ENCODE data around the gene DIPK1A. TPM values are rescaled to one million over a fixed set of nuclear protein-coding genes. Genes with fewer than 3 reads are reported as not detected.

Gene DIPK1A
- polyA plus RNA-seq, 3 donors from 2014 or later, result 10.9 to 32.4 (median 27.0) TPM

- H3K4me1 Mint-ChIP-seq, result peaks cover 10 to 14% of the 10 kb centered on the region in 2 donors
- DNase-seq, result no peak
- peaks cover 0 to 4% (median 2%) of the 10 kb centered on the region in 3 donors for H3K27me3 Mint-ChIP-seq (ENCODE audit: low read depth in 3 of 3)
- no peaks in the 10 kb centered on the region for H3K36me3 Mint-ChIP-seq
- no peak overlapping the region for H3K4me3 Mint-ChIP-seq
- no peaks in the 10 kb centered on the region for H3K9me3 Mint-ChIP-seq
- peak overlapping the region in 1 of 6 donors; percentile 12 for H3K27ac Mint-ChIP-seq
Observed at GRCh38 chr1:92970990-92971689, 9.9 kb upstream of the DIPK1A start.

- Mint-ChIP-seq H3K4me3 (no peak overlapping the region), H3K9me3 (no peaks in the 10 kb centered on the region), H3K4me1 (peaks cover 6 to 9% of the 10 kb centered on the region in 2 donors), H3K27me3 (ENCODE audit: low read depth in 3 of 3) (peaks cover 0 to 4% (median 0%) of the 10 kb centered on the region in 3 donors), H3K36me3 (no peaks in the 10 kb centered on the region), H3K27ac (peak overlapping the region in 1 of 6 donors; percentile 58)
- DNase-seq, result no peak
Observed at GRCh38 chr1:92969517-92969916, 8.3 kb upstream of the DIPK1A start.

GRCh38 chr1:92968138-92969032 lies 7.1 kb upstream of the DIPK1A start:
- DNase-seq, result peak in 1 of 3 donors; percentile 39

GRCh38 chr1:92964998-92965397 lies 3.7 kb upstream of the DIPK1A start:
- H3K9me3 Mint-ChIP-seq, result no peaks in the 10 kb centered on the region
- H3K27ac Mint-ChIP-seq, result no peak overlapping the region
- peaks cover 5 to 14% (median 13%) of the 10 kb centered on the region in 3 donors for H3K27me3 Mint-ChIP-seq (ENCODE audit: low read depth in 3 of 3)

More at GRCh38 chr1:92968138-92969032, 7.1 kb upstream of the DIPK1A start:
- Mint-ChIP-seq H3K27ac (peak overlapping the region in 2 of 6 donors; percentile 4 to 12), H3K4me3 (no peak overlapping the region), H3K36me3 (no peaks in the 10 kb centered on the region), H3K27me3 (ENCODE audit: low read depth in 3 of 3) (peaks cover 0 to 4% (median 0%) of the 10 kb centered on the region in 3 donors), H3K4me1 (peaks cover 6 to 9% of the 10 kb centered on the region in 2 donors), H3K9me3 (no peaks in the 10 kb centered on the region)

GRCh38 chr1:92964316-92964715 lies 3.1 kb upstream of the DIPK1A start:
- H3K4me1 Mint-ChIP-seq, result peaks cover 15 to 18% of the 10 kb centered on the region in 2 donors
- no peak overlapping the region for H3K4me3 Mint-ChIP-seq
- no peak for DNase-seq
- peaks cover 5 to 19% (median 14%) of the 10 kb centered on the region in 3 donors for H3K27me3 Mint-ChIP-seq (ENCODE audit: low read depth in 3 of 3)
- H3K9me3 Mint-ChIP-seq, result no peaks in the 10 kb centered on the region
- no peak overlapping the region for H3K27ac Mint-ChIP-seq
- H3K36me3 Mint-ChIP-seq, result no peaks in the 10 kb centered on the region

More at GRCh38 chr1:92964998-92965397, 3.7 kb upstream of the DIPK1A start:
- H3K4me1 Mint-ChIP-seq, result peaks cover 13 to 15% of the 10 kb centered on the region in 2 donors
- no peak for DNase-seq
- H3K36me3 Mint-ChIP-seq, result no peaks in the 10 kb centered on the region
- no peak overlapping the region for H3K4me3 Mint-ChIP-seq

- H3K27ac Mint-ChIP-seq, result no peak overlapping the region
- H3K36me3 Mint-ChIP-seq, result no peaks in the 10 kb centered on the region
- H3K9me3 Mint-ChIP-seq, result no peaks in the 10 kb centered on the region
- peaks cover 5 to 30% (median 14%) of the 10 kb centered on the region in 3 donors for H3K27me3 Mint-ChIP-seq (ENCODE audit: low read depth in 3 of 3)
- H3K4me1 Mint-ChIP-seq, result peaks cover 25 to 27% of the 10 kb centered on the region in 2 donors
- DNase-seq, result peak; percentile 72 to 78 (median 74)
- H3K4me3 Mint-ChIP-seq, result no peak overlapping the region
Observed at GRCh38 chr1:92961896-92962752, 862 bp upstream of the DIPK1A start.

GRCh38 chr1:92960395-92961130 lies 699 bp downstream of the DIPK1A start:
- peak overlapping the region; percentile 89 to 95 (median 90) for H3K4me3 Mint-ChIP-seq
- H3K36me3 Mint-ChIP-seq, result no peaks in the 10 kb centered on the region
- peaks cover 5 to 30% (median 14%) of the 10 kb centered on the region in 3 donors for H3K27me3 Mint-ChIP-seq (ENCODE audit: low read depth in 3 of 3)
- DNase-seq, result peak; percentile 67 to 72 (median 71)
- H3K27ac Mint-ChIP-seq, result peak overlapping the region; percentile 90 to 99 (median 94)
- no peaks in the 10 kb centered on the region for H3K9me3 Mint-ChIP-seq
- H3K4me1 Mint-ChIP-seq, result peaks cover 39 to 43% of the 10 kb centered on the region in 2 donors

GRCh38 chr1:92958203-92958970 lies 2.9 kb downstream of the DIPK1A start:
- DNase-seq, result no peak
- Mint-ChIP-seq H3K4me1 (peaks cover 53 to 55% of the 10 kb centered on the region in 2 donors), H3K4me3 (peak overlapping the region in 4 of 5 donors; percentile 19 to 65 (median 35)), H3K27ac (peak overlapping the region; percentile 51 to 94 (median 84)), H3K36me3 (no peaks in the 10 kb centered on the region), H3K27me3 (ENCODE audit: low read depth in 3 of 3) (peaks cover 5 to 30% (median 14%) of the 10 kb centered on the region in 3 donors), H3K9me3 (no peaks in the 10 kb centered on the region)

- Mint-ChIP-seq H3K36me3 (no peaks in the 10 kb centered on the region), H3K4me1 (peaks cover 53 to 67% of the 10 kb centered on the region in 2 donors), H3K9me3 (no peaks in the 10 kb centered on the region), H3K27ac (peak overlapping the region; percentile 57 to 92 (median 84)), H3K4me3 (peak overlapping the region; percentile 1 to 54 (median 52)), H3K27me3 (ENCODE audit: low read depth in 3 of 3) (peaks cover 5 to 29% (median 11%) of the 10 kb centered on the region in 3 donors)
- DNase-seq, result peak in 1 of 3 donors; percentile 16
Observed at GRCh38 chr1:92957030-92957734, 4.1 kb downstream of the DIPK1A start.

- peaks cover 5 to 25% (median 6%) of the 10 kb centered on the region in 3 donors for H3K27me3 Mint-ChIP-seq (ENCODE audit: low read depth in 3 of 3)
- no peaks in the 10 kb centered on the region for H3K36me3 Mint-ChIP-seq
- H3K27ac Mint-ChIP-seq, result peak overlapping the region; percentile 57 to 92 (median 84)
- H3K9me3 Mint-ChIP-seq, result no peaks in the 10 kb centered on the region
- peaks cover 53 to 68% of the 10 kb centered on the region in 2 donors for H3K4me1 Mint-ChIP-seq
- no peak for DNase-seq
- H3K4me3 Mint-ChIP-seq, result peak overlapping the region; percentile 1 to 54 (median 52)
Observed at GRCh38 chr1:92956254-92957029, 4.8 kb downstream of the DIPK1A start.

- H3K36me3 Mint-ChIP-seq, result no peaks in the 10 kb centered on the region
- H3K4me3 Mint-ChIP-seq, result peak overlapping the region; percentile 57 to 75 (median 64)
- H3K27me3 Mint-ChIP-seq (ENCODE audit: low read depth in 3 of 3), result peaks cover 0 to 3% (median 0%) of the 10 kb centered on the region in 3 donors
- H3K4me1 Mint-ChIP-seq, result peaks cover 40 to 55% of the 10 kb centered on the region in 2 donors
- peak; percentile 55 to 59 (median 59) for DNase-seq
- peak overlapping the region; percentile 50 to 96 (median 80) for H3K27ac Mint-ChIP-seq
- H3K9me3 Mint-ChIP-seq, result no peaks in the 10 kb centered on the region
Observed at GRCh38 chr1:92953491-92953890, 7.8 kb downstream of the DIPK1A start.

Data from immature natural killer cell (primary cell).